ENCODE results near the gene CRIP2.

The CRIP2 gene

DNA sequence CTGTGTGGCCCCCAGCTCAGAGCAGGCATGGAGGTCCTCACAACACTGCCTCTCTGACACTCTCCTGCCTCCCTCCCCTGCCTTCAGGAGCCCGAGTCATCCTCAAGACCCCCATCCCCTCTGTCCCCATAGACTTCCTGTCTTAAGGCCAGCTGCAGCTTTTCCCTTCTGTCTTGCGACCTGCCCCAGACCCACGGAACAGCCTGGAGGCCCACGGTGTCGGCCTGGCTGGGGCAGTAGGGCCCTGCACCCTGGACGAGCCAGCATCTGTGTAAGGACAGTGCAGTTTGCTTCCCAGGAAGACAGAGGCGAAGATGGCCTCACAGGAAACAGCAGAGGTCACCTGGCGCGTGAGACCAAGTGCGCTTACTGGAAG, 26.1 kb downstream of the CRIP2 start:
- Histone ChIP-seq H3K4me1 (peaks cover 0 to 6% (median 0%) of the 10 kb centered on the region in 4 donors), H3K27ac (no peak overlapping the region), H3K27me3 (no peaks in the 10 kb centered on the region), H3K36me3 (peaks cover 10 to 20% (median 16%) of the 10 kb centered on the region in 3 donors), H3K9me3 (no peaks in the 10 kb centered on the region), H3K4me3 (no peak overlapping the region)
- TF ChIP-seq, protein P1, sequence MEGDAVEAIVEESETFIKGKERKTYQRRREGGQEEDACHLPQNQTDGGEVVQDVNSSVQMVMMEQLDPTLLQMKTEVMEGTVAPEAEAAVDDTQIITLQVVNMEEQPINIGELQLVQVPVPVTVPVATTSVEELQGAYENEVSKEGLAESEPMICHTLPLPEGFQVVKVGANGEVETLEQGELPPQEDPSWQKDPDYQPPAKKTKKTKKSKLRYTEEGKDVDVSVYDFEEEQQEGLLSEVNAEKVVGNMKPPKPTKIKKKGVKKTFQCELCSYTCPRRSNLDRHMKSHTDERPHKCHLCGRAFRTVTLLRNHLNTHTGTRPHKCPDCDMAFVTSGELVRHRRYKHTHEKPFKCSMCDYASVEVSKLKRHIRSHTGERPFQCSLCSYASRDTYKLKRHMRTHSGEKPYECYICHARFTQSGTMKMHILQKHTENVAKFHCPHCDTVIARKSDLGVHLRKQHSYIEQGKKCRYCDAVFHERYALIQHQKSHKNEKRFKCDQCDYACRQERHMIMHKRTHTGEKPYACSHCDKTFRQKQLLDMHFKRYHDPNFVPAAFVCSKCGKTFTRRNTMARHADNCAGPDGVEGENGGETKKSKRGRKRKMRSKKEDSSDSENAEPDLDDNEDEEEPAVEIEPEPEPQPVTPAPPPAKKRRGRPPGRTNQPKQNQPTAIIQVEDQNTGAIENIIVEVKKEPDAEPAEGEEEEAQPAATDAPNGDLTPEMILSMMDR (IDR thresholded peaks at IDR 0.05), result no peak
- DNase-seq, result peak in 1 of 2 donors; percentile 61
- intact Hi-C loops (cut with DNase I; ENCODE audit: low total_unique reads), result no loop called here

DNA sequence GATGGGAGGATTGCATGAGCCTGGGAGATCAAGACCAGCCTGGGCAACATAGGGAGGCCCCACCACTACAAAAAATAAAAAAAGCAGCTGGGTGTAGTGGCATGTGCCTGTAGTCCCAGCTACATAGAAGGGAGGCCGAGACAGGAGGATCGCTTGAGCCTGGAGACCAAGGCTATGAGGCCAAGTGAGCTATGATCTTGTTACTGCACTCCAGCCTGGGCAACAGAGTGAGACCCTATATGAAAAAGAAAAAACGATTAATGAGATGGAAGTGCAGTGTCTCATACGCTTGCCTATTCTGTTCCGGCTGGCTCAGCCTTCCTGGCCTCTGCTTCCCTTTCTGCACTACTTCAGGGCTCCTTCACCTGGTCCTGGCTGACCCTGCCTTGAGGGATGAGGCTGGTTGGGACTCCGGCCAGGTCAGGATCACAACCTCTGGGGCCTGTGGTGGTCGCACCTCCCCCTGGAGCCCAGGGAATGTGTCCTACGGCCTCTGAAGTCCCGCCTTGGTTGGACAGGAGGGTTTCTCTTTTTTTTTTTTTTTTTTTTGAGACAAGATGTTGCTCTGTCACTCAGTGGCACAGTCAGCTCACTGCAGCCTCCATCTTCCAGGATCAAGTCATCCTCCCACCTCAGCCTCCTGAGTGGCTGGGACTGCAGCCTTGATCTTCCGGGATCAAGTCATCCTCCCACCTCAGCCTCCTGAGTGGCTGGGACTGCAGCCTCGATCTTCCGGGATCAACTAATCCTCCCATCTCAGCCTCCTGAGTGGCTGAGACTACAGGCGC, 27.1 kb downstream of the CRIP2 start:
- Histone ChIP-seq H3K36me3 (peaks cover 10 to 20% (median 16%) of the 10 kb centered on the region in 3 donors), H3K27me3 (no peaks in the 10 kb centered on the region), H3K27ac (no peak overlapping the region), H3K9me3 (no peaks in the 10 kb centered on the region), H3K4me1 (no peaks in the 10 kb centered on the region), H3K4me3 (no peak overlapping the region)
- peak in 1 of 2 donors; percentile 52 for DNase-seq
- intact Hi-C loops (cut with DNase I; ENCODE audit: low total_unique reads), result no loop called here
- TF ChIP-seq, protein P1 (IDR thresholded peaks at IDR 0.05), result no peak

GRCh38 chr14:105502446-105503295, 28.1 kb downstream of the CRIP2 start:
- intact Hi-C loops (cut with DNase I; ENCODE audit: low total_unique reads), result no loop called here
- H3K4me1 ChIP-seq, result no peaks in the 10 kb centered on the region
- H3K4me3 ChIP-seq, result no peak overlapping the region
- H3K36me3 ChIP-seq, result peaks cover 10 to 18% (median 14%) of the 10 kb centered on the region in 3 donors
- DNase-seq, result peak in 1 of 2 donors; percentile 53
- H3K27ac ChIP-seq, result no peak overlapping the region
- TF ChIP-seq, protein P1 (IDR thresholded peaks at IDR 0.05), result no peak
- H3K9me3 ChIP-seq, result no peaks in the 10 kb centered on the region
- H3K27me3 ChIP-seq, result no peaks in the 10 kb centered on the region

DNA sequence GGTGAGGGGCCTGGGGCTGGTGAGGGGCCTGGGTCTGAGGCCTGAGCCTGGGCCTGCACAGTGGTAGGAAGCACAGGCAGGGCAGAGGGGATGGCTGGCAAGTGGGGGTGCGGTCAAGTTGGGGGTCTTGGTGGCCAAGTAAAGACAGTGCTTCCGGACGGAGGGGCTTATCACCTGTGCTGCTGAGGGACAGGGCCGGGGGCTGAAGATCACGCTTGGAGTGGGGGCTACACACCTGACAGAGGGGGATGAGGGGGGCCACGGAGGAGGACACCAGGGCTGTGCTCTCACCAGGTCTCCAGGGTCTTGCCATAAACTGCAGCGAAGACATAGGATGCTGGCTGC, 28.6 kb downstream of the CRIP2 start:
- H3K4me3 ChIP-seq, result no peak overlapping the region
- H3K4me1 ChIP-seq, result no peaks in the 10 kb centered on the region
- peaks cover 9 to 12% (median 10%) of the 10 kb centered on the region in 3 donors for H3K36me3 ChIP-seq
- H3K27ac ChIP-seq, result no peak overlapping the region
- intact Hi-C loops (cut with DNase I; ENCODE audit: low total_unique reads), result no loop called here
- H3K27me3 ChIP-seq, result no peaks in the 10 kb centered on the region
- DNase-seq, result no peak
- no peaks in the 10 kb centered on the region for H3K9me3 ChIP-seq
- TF ChIP-seq, protein P1 (IDR thresholded peaks at IDR 0.05), result no peak

DNA sequence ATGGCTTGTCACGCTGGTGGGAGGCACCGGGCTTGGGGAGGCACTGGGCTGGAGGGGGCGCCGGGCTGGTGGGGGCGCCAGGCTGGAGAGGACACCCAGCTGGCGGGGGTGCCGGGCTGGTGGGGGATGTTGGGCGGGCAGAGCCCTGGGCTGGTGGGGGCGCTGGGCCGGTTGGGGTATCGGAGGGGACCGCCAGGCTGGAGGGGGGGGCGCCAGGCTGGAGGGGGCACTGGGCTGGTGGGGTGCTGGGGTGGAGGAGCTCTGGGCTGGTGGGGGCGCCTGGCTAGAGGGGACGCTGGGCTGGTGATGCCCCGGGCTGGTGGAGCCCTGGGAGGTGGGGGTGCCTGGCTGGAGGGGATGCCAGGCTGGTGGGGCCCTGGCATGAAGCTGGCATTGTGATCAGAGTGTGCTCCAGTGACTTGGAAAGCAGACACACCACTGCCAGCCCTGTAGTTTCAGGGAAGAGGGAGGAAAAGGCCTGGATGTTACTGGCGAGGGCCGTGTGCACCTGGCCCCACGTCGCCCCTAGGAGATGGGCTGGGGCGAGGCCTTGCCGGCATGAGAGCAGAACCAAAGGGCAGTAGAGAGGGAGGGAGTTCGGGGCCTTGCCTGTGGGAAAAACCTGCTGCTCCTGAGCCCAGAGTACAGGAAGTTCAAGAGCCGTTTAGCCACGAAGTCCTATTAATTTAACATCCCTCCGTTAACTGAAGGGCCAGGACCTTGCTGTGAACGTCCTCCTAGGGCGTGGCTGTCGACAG, 29.5 kb downstream of the CRIP2 start:
- Histone ChIP-seq H3K4me1 (no peaks in the 10 kb centered on the region), H3K36me3 (peaks cover 2 to 9% (median 5%) of the 10 kb centered on the region in 3 donors), H3K27me3 (no peaks in the 10 kb centered on the region), H3K9me3 (no peaks in the 10 kb centered on the region), H3K27ac (no peak overlapping the region), H3K4me3 (no peak overlapping the region)
- DNase-seq, result peak in 1 of 2 donors; percentile 59
- intact Hi-C loops (cut with DNase I; ENCODE audit: low total_unique reads), result no loop called here
- TF ChIP-seq, protein P1 (IDR thresholded peaks at IDR 0.05), result no peak

All from tibial artery (tissue), 4 donors.